EL (cell line): ENCODE results near the gene SLC22A8.
"Not testable (repeated sequence)": the region's sequence is repeated elsewhere in the genome, so short reads cannot be mapped to it uniquely, and the experiment has no call there.

Experiments
- DNase-seq: peaks from one replicate; pipeline ENCODE4 v3.0.0-alpha.2; 2016

SLC22A8 gene

GRCh38 chr11:63015521-63016215, at the start of gene SLC22A8:
TSS of gene SLC22A8 (minus strand) at chr11:63015841. CDS start at chr11:63014958, 883 bp downstream.
- DNase-seq = no peak

GRCh38 chr11:63046203-63046602, 30.6 kb upstream of the SLC22A8 start:
- DNase-seq = not testable (repeated sequence)

- no peak for DNase-seq
Measured at GRCh38 chr11:63042596-63042995, 27.0 kb upstream of the SLC22A8 start.

- no peak for DNase-seq
Measured at GRCh38 chr11:63032457-63032856, 16.8 kb upstream of the SLC22A8 start.

- DNase-seq = peak; percentile 72
Measured at GRCh38 chr11:63023841-63024648, 8.4 kb upstream of the SLC22A8 start.

- DNase-seq = no peak
Measured at GRCh38 chr11:63023222-63023814, 7.7 kb upstream of the SLC22A8 start.

GRCh38 chr11:63022441-63022840, 6.8 kb upstream of the SLC22A8 start:
- no peak for DNase-seq

- peak; percentile 15 for DNase-seq
Measured at GRCh38 chr11:63020671-63021291, 5.1 kb upstream of the SLC22A8 start.

GRCh38 chr11:63019506-63019905, 3.9 kb upstream of the SLC22A8 start:
- DNase-seq = no peak

- peak; percentile 20 for DNase-seq
Measured at GRCh38 chr11:63017306-63017974, 1.8 kb upstream of the SLC22A8 start.

- DNase-seq = no peak
Measured at GRCh38 chr11:63014408-63015055, 1.1 kb downstream of the SLC22A8 start.

- DNase-seq = no peak
Measured at GRCh38 chr11:63012839-63013238, 2.8 kb downstream of the SLC22A8 start.

- DNase-seq = no peak
Measured at GRCh38 chr11:63012430-63012829, 3.2 kb downstream of the SLC22A8 start.

GRCh38 chr11:63010934-63011439, 4.7 kb downstream of the SLC22A8 start:
- no peak for DNase-seq

- DNase-seq = no peak
Measured at GRCh38 chr11:63007920-63008319, 7.7 kb downstream of the SLC22A8 start.

GRCh38 chr11:63001456-63001855, 14.2 kb downstream of the SLC22A8 start:
- DNase-seq = no peak

- no peak for DNase-seq
Measured at GRCh38 chr11:62999649-63000048, 16.0 kb downstream of the SLC22A8 start.

GRCh38 chr11:62999156-62999555, 16.5 kb downstream of the SLC22A8 start:
- DNase-seq = no peak

- DNase-seq = no peak
Measured at GRCh38 chr11:62996271-62996670, 19.4 kb downstream of the SLC22A8 start.

GRCh38 chr11:62994775-62995174, 20.9 kb downstream of the SLC22A8 start:
- DNase-seq = no peak

GRCh38 chr11:62988276-62988675, 27.4 kb downstream of the SLC22A8 start:
- DNase-seq = no peak
